VCaP (cell line): ENCODE data around the gene TTC16.

Experiments used
- H3K27ac ChIP-seq: fragments of 450-650 bp; 2 replicates; pipeline ENCODE4 v1.5.1; 2017
- TF ChIP-seq, protein P1 (sequence below): fragments of 450-650 bp; conservative IDR thresholded peaks from 2 replicates; pipeline ENCODE4 v1.5.1; 2017; ENCODE audit warnings: mild to moderate bottlenecking, moderate library complexity

Gene TTC16

GRCh38 chr9:127772603-127773002 lies 56.7 kb downstream of the TTC16 start:
- no peak overlapping the region for H3K27ac ChIP-seq
- TF ChIP-seq, protein P1, sequence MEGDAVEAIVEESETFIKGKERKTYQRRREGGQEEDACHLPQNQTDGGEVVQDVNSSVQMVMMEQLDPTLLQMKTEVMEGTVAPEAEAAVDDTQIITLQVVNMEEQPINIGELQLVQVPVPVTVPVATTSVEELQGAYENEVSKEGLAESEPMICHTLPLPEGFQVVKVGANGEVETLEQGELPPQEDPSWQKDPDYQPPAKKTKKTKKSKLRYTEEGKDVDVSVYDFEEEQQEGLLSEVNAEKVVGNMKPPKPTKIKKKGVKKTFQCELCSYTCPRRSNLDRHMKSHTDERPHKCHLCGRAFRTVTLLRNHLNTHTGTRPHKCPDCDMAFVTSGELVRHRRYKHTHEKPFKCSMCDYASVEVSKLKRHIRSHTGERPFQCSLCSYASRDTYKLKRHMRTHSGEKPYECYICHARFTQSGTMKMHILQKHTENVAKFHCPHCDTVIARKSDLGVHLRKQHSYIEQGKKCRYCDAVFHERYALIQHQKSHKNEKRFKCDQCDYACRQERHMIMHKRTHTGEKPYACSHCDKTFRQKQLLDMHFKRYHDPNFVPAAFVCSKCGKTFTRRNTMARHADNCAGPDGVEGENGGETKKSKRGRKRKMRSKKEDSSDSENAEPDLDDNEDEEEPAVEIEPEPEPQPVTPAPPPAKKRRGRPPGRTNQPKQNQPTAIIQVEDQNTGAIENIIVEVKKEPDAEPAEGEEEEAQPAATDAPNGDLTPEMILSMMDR, result no peak

DNA sequence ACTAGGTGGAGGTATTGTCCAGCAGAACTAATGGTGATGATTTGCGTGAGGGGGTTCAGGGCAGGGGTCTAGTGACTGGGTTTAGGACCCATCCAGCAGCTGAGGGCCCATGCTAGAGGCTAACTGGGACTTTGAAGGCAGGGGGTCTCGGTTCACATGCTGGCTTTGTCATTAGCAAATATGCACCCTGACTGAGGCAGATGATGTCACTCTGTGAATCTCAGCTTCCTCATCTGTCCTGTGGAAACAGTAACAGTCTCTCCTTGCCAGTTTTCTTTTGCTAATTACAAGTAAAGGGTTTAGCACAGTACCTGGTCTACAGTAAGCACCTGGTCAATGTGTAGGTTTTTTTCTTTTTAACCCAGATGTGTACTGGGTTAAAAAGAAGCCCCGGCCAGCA lies 57.4 kb downstream of the TTC16 start:
- TF ChIP-seq, protein P1, result no peak
- no peak overlapping the region for H3K27ac ChIP-seq

- no peak overlapping the region for H3K27ac ChIP-seq
Measured at GRCh38 chr9:127773981-127774380, 58.1 kb downstream of the TTC16 start.

DNA sequence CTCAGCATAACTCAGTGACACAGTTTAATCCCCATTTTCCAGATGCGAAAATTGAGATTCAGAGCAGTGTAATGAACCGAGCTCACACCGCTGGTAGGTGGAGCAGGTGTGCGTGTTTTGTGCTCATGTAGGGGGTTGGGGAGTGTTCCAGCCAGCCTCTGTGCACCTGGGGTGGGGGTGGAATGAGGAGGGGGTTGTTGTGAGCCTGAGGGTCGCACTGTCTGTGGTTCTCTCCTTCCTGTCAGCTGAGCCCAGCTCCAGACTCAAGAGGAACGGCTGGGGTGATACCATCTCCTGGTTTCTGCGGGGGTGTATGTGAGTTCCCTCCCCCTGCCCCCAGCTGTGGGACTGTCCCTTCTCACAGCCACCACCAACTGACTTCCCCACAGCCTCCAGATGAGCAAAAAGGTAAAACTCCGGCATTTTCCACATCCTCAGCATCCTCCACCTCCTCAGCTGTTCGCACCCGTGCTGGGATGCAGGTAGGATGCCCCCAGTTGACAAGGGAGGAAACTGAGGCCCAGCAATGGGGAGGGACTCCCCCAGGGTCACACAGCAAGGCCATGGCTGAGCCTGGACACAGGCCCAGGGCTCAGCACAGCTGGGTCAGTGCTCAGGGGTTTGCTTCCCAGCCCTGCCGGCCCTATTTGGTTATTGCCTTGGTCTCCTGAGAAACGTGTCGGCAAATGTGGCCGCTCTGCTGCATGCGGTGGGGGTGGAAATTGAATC lies 60.5 kb downstream of the TTC16 start:
- no peak overlapping the region for H3K27ac ChIP-seq

More at GRCh38 chr9:127773981-127774380, 58.1 kb downstream of the TTC16 start:
- TF ChIP-seq, protein P1, result no peak

DNA sequence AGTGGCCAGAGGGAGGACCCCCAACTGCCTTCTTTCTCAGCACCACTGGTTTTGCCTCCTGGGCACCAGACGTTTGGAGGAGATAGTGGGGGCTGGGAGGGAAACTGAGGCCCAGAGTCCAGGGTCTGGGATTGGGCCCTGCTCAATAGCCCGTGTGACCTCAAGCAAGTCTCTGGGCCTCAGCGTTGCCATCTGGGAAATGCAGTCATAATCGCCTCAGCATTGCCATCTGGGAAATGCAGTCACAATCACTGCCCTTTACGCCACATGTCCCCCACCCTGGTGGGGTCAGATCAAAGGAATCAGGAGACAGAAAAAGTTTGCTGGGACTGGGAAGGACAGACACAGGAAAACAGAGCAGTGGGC lies 61.0 kb downstream of the TTC16 start:
- TF ChIP-seq, protein P1, result no peak
- H3K27ac ChIP-seq, result no peak overlapping the region

More for the DNA sequence above, 60.5 kb downstream of the TTC16 start:
- TF ChIP-seq, protein P1, result no peak

DNA sequence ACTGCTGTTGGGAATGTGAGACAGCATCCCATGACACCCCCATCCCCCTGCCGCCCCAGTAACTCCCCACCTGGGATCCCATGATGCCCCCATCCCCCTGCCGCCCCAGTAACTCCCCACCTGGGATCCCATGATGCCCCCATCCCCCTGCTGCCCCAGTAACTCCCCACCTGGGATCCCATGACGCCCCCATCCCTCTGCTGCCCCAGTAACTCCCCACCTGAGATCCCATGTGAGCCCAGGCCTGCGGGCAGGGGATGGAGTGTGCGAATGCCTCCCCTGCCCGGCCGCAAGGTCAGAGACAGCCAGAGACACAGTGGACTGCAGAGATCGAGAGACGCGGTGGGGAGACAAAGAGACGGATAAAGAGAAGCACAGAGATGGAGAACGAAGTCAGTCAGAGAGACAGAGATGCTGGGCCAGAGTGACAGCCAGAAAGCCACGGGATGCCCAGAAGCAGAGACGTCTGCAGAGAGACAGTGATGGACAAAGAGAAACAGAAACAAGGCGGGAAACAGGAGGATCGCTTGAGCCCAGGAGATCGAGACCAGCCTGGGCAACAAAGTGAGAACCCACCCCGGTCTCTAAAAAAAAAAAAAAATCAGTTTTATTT lies 61.6 kb downstream of the TTC16 start:
- no peak overlapping the region for H3K27ac ChIP-seq
- TF ChIP-seq, protein P1, result no peak

DNA sequence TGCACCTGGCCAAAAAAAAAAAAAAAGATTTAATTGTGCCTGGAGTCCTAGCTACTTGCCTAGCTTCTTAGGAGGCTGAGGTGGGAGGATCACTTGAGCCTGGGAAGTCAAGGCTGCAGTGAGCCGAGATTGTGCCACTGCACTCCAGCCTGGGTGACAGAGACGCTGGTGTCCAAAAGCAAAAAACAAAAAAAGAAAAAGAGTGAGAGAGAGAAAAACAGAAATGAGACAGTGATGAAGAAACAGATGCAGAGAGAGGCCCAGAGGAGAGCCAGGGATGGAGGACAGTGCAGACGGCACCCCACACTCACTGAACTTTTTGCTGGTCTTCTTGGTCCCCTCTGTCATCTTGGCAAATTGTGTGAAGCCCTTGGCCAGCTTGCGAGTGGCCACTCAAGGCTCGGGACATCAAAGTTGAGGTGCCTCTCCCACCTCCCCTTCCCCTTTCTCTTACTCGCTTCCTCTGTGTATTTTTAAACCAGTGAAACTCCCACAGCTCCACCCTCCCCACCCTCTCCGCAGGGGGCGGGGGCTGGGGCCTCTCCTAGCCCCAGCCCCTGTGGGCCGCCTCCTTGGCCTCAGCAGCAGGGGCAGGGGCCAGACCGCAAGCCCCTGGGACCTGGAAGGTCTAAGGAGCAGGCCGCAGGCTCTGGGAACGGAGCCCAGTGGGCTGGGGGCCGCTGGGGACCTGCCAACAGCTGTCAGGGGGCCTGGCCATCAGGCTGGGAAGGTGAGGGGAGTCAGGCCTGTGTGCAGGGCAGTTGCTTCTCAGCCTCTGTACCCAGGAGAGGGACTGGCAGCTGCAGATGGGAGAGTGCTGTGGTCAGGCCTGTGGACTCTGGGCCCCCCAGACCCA lies 62.6 kb downstream of the TTC16 start, which contains the start of gene SH2D3C:
Gene SH2D3C, minus strand, starts transcription at position 387 of the 856 bp plus-strand sequence. Its CDS starts 39 bp downstream, at position 348.
- TF ChIP-seq, protein P1, result no peak
- no peak within 1 kb of the TSS for H3K27ac ChIP-seq
